Bladder microvascular endothelial cell (primary cell): ENCODE measurements around the gene FBXO9. TPM values are rescaled to one million over a fixed set of nuclear protein-coding genes. Genes with fewer than 3 reads are reported as not detected.

Experiments
- total RNA-seq: library from RNA; depleted of rRNA; stranded (reverse); fragments of >200 nt; gene quantifications from 2 replicates; pipeline ENCODE4 v1.2.3, GENCODE V29; 2014

FBXO9 gene
- 21.4 and 35.3 TPM in 2 replicates for total RNA-seq

DNA sequence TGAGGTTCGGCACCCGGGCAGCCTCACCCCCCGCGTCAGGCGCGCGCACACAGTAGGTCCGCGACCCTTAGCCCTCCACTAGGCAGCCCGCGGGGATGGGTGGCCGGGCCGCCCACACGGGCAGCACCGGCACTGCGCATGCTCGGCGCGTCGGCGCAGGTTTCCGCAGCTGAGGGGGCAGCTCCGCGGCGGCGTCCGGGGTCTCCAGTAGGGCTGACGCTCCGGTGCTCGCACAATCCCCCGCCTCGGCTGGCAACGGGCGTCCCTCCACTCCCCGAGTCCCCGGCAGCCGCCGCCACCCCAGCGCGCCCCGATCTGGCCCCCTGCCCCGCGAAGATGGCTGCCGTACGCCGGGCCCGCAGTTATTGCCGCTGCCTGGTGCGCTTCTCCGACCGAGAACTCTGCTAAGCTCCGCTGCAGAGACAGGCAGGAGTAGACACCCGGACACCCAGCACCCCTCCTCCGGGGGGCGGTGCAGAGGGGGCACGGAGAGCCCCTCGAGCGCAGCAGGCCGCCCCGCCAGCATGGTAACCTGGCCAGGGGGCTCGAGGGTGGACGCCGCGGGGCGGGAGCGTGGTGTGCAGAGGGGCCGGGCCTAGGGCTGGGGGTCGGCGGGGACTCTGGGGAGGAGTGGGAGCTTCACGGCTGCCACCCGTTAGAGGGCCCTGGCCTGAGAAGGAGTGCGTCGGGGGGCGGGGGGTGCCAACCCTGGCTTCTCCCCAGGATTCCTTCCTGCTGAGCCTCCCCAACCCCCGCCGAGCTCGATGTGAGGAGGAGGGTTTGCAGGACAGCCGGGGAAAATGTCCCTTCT, at the start of gene FBXO9:
Gene FBXO9 (plus strand): TSS at position 139 of the 811 bp plus-strand sequence. CDS start 386 bp downstream, at position 525.

DNA sequence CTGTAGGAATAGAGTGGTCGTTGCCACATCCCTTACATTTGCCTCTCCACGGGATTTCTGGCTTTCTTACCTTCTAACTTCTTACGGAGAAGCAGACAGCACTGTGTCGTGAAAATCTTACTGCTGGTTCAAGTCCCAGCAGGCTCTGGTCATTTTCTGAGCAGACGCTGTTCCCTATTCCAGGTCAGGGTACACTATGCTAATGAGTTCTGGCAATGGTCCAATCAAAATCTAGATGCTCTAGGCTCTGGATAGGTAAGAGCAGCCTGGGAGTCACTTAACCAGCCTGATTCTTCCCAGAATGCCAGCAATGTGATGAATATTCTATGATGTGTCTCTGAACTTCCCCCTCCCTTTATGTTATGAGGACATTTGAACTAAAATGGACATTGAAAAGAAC, 83.5 kb downstream of the FBXO9 start, which contains the start of gene GCM1:
Gene GCM1 (minus strand): TSS at position 158 of the 400 bp plus-strand sequence. CDS start 3,209 bp downstream, outside the sequence.

Other genes with a start within 250 kb of the FBXO9 start
- not detected in 2 replicates for gene GSTA5, start 224.6 kb upstream of the FBXO9 start, total RNA-seq
- not detected in 2 replicates for gene GSTA3, start 155.7 kb upstream of the FBXO9 start, total RNA-seq
- 7.9 and 11.5 TPM in 2 replicates for gene GSTA4, start 70.1 kb upstream of the FBXO9 start, total RNA-seq
- 2.6 and 4.5 TPM in 2 replicates for gene CILK1, start 3.6 kb upstream of the FBXO9 start, total RNA-seq
- gene GCM1, start 83.4 kb downstream of the FBXO9 start, total RNA-seq, result 0.13 TPM in 1 of 2 replicates, not detected in the other